ENCODE results near the gene SLC37A2. TPM values are rescaled to one million over a fixed set of nuclear protein-coding genes. Genes with fewer than 3 reads are reported as not detected.

The SLC37A2 gene
- total and polyA plus RNA-seq, 2 donors (not counting 3 experiments of a cell fraction or from before 2014, with no cell fraction given), result 1.1 to 1.7 TPM

DNA sequence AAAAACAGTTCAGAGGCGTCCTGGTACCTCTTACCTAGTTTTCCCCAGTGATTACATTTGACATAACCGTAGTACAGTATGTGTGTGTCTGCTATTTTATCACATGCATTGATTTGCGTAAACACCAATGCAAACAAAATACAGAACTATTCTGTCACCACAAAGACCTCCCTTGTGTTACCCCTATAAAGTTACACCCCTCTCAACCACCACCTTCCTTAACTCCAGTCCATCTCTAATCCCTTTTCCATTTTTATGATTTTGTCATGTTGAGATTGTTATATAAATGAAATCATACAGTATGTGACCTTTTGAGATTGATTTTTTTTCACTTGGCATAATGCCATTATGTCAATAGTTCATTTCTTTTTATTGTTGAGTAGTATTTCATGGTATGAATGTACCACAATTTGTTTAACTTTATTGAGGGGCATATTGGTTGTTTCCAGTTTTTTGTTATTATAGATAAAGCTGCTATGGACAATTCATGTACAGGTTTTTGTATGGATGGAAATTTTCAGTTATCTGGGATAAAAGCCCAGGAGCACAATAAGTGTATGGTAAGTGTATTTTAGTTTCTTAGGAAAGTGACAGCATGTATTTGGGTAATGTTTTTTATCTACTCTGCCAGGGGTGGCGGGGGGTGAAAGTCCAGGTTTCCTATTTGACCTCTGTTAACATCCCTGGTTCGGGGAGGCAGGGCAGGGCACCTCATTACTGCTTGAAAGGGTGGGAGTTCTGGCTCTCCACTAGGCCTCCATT, 6.0 kb upstream of the SLC37A2 start:
- no peaks in the 10 kb centered on the region for H3K9me1 ChIP-seq (replicated peaks; ENCODE audit: control insufficient read depth, extremely low read depth, insufficient read depth, low read length)
- H3K27me3 ChIP-seq (ENCODE audit: control insufficient read depth in 2 of 2, insufficient read depth in 2 of 2, low read length in 2 of 2), result no peaks in the 10 kb centered on the region
- no peak overlapping the region for H3K27ac ChIP-seq (ENCODE audit: insufficient read depth, low read depth, low read length)
- POLR2A ChIA-PET, result no interaction called here
- H3K4me1 ChIP-seq (ENCODE audit: control insufficient read depth, extremely low read depth, insufficient read depth, low read length), result no peaks in the 10 kb centered on the region
- DNase-seq (ENCODE audit: low read depth, low spot score) (no peak), FAIRE-seq (no peak)
- H3K9me3 ChIP-seq (replicated peaks; ENCODE audit: control insufficient read depth, insufficient read depth, low read length), result no peaks in the 10 kb centered on the region
- H3K36me3 ChIP-seq (ENCODE audit: control insufficient read depth in 2 of 2, extremely low read depth in 1 of 2, insufficient read depth in 2 of 2, low read length in 2 of 2), result no peaks in the 10 kb centered on the region
- dilution Hi-C loops (cut with MboI; ENCODE audit: extremely low pct_ligation_motif_present, low sequenced_read_pairs) (no loop called here), intact Hi-C loops (cut with micrococcal nuclease) (no loop called here)
- no peaks in the 10 kb centered on the region for H3K79me2 ChIP-seq (ENCODE audit: control insufficient read depth, insufficient read depth, low read length)
- H3K9ac ChIP-seq (replicated peaks; ENCODE audit: extremely low read depth, insufficient read depth, low read length), result no peak overlapping the region
- H4K20me1 ChIP-seq (replicated peaks; ENCODE audit: control insufficient read depth, extremely low read depth, insufficient read depth, low read length), result no peaks in the 10 kb centered on the region
- H3K4me3 ChIP-seq (replicated peaks in 1 of 3; ENCODE audit: insufficient read depth in 1 of 3, low read depth in 1 of 3, low read length in 3 of 3), result no peak overlapping the region
- TF ChIP-seq, protein P1, sequence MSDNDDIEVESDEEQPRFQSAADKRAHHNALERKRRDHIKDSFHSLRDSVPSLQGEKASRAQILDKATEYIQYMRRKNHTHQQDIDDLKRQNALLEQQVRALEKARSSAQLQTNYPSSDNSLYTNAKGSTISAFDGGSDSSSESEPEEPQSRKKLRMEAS (IDR thresholded peaks at IDR 0.05; ENCODE audit: insufficient read depth, insufficient read length), result no peak
- TF ChIP-seq JUN (IDR thresholded peaks at IDR 0.05; ENCODE audit: borderline replicate concordance, insufficient read depth, insufficient read length, low read depth) (no peak), POLR2A (IDR thresholded peaks at IDR 0.05; ENCODE audit: low read depth, low read length) (no peak), EZH2 (IDR thresholded peaks at IDR 0.05; ENCODE audit: borderline replicate concordance, low read depth, low read length, severe bottlenecking) (no peak)
- BruUV-seq (replicated peaks), result no TSS peak
- no peak overlapping the region for H2AFZ ChIP-seq (ENCODE audit: low read depth, low read length)
- CTCF ChIA-PET, result no interaction called here
- H3K4me2 ChIP-seq (ENCODE audit: insufficient read depth, low read length), result no peak overlapping the region

DNA sequence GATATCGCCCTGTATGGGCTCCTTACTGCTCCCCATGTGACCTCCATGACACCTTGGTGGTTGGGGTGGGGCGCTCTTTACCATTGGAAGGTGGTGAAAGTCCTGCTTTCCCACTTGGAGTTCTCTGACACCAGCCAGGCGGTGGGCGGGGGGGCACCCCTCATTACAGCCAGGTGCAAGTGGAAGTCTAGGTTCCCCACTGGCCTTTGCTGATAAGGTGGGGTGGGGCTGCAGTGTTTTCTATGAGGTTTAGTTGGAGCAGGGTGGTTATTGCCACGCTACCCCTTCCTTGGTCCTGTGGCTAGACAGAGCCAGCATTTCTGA, 5.5 kb upstream of the SLC37A2 start:
- no peak overlapping the region for H2AFZ ChIP-seq (ENCODE audit: low read depth, low read length)
- no peak for TF ChIP-seq JUN (IDR thresholded peaks at IDR 0.05; ENCODE audit: borderline replicate concordance, insufficient read depth, insufficient read length, low read depth)
- TF ChIP-seq, protein P2, sequence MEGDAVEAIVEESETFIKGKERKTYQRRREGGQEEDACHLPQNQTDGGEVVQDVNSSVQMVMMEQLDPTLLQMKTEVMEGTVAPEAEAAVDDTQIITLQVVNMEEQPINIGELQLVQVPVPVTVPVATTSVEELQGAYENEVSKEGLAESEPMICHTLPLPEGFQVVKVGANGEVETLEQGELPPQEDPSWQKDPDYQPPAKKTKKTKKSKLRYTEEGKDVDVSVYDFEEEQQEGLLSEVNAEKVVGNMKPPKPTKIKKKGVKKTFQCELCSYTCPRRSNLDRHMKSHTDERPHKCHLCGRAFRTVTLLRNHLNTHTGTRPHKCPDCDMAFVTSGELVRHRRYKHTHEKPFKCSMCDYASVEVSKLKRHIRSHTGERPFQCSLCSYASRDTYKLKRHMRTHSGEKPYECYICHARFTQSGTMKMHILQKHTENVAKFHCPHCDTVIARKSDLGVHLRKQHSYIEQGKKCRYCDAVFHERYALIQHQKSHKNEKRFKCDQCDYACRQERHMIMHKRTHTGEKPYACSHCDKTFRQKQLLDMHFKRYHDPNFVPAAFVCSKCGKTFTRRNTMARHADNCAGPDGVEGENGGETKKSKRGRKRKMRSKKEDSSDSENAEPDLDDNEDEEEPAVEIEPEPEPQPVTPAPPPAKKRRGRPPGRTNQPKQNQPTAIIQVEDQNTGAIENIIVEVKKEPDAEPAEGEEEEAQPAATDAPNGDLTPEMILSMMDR (IDR thresholded peaks at IDR 0.05; ENCODE audit: extremely low read depth in 1 of 2, insufficient read depth in 1 of 2, low read depth in 1 of 2, low read length in 2 of 2), result no peak
- H3K36me3 ChIP-seq (ENCODE audit: control insufficient read depth in 2 of 2, extremely low read depth in 1 of 2, insufficient read depth in 2 of 2, low read length in 2 of 2), result no peaks in the 10 kb centered on the region
- H3K9me3 ChIP-seq (replicated peaks; ENCODE audit: control insufficient read depth, insufficient read depth, low read length), result no peaks in the 10 kb centered on the region
- H3K9ac ChIP-seq (replicated peaks; ENCODE audit: extremely low read depth, insufficient read depth, low read length), result no peak overlapping the region
- no peak overlapping the region for H3K4me2 ChIP-seq (ENCODE audit: insufficient read depth, low read length)
- no peaks in the 10 kb centered on the region for H3K27me3 ChIP-seq (ENCODE audit: control insufficient read depth in 2 of 2, insufficient read depth in 2 of 2, low read length in 2 of 2)
- no peaks in the 10 kb centered on the region for H3K79me2 ChIP-seq (ENCODE audit: control insufficient read depth, insufficient read depth, low read length)
- no peak overlapping the region for H3K27ac ChIP-seq (ENCODE audit: insufficient read depth, low read depth, low read length)
- no peak overlapping the region for H3K4me3 ChIP-seq (replicated peaks in 1 of 3; ENCODE audit: insufficient read depth in 1 of 3, low read depth in 1 of 3, low read length in 3 of 3)
- no peak for DNase-seq (ENCODE audit: low read depth, low spot score)
- no peak for FAIRE-seq
- H4K20me1 ChIP-seq (replicated peaks; ENCODE audit: control insufficient read depth, extremely low read depth, insufficient read depth, low read length), result no peaks in the 10 kb centered on the region
- dilution Hi-C loops (cut with MboI; ENCODE audit: extremely low pct_ligation_motif_present, low sequenced_read_pairs) (no loop called here), intact Hi-C loops (cut with micrococcal nuclease) (no loop called here)
- ChIA-PET POLR2A (no interaction called here), CTCF (no interaction called here)
- BruUV-seq (replicated peaks), result no TSS peak
- H3K4me1 ChIP-seq (ENCODE audit: control insufficient read depth, extremely low read depth, insufficient read depth, low read length), result no peaks in the 10 kb centered on the region
- H3K9me1 ChIP-seq (replicated peaks; ENCODE audit: control insufficient read depth, extremely low read depth, insufficient read depth, low read length), result no peaks in the 10 kb centered on the region

All from endothelial cell of umbilical vein (primary cell).